ENCODE data around the gene PPP1R12B.
"Not testable (repeated sequence)": the region's sequence is repeated elsewhere in the genome, so short reads cannot be mapped to it uniquely, and the experiment has no call there.

- TF ChIP-seq CTCF, POLR2A (IDR thresholded peaks at IDR 0.05): not testable (repeated sequence)
These were observed 117.8 kb downstream of the PPP1R12B start for GRCh38 chr1:202466339-202466738.

Data from body of pancreas (tissue), 4 donors.